ENCODE data around the gene ADAMTS18.

DNA sequence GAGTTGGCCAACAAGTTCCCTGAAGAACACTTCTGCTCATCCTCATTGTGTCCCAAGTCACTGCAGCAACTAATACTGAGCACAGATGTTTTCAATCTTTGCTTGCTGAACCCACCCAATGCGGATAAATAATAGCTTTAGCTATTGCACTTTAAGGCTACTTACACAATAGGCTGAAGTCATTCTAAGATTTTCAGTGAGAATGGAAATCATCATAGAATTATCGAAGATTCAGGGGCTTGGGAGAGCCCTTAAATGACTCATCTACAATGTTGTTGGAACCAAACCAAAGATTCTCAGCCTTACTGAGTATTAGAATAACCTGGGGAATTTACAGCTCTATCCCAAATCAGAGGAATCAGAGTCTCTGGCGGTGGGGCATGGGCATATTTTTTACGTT is 184.4 kb downstream of the ADAMTS18 start:
- TF ChIP-seq, protein P1, sequence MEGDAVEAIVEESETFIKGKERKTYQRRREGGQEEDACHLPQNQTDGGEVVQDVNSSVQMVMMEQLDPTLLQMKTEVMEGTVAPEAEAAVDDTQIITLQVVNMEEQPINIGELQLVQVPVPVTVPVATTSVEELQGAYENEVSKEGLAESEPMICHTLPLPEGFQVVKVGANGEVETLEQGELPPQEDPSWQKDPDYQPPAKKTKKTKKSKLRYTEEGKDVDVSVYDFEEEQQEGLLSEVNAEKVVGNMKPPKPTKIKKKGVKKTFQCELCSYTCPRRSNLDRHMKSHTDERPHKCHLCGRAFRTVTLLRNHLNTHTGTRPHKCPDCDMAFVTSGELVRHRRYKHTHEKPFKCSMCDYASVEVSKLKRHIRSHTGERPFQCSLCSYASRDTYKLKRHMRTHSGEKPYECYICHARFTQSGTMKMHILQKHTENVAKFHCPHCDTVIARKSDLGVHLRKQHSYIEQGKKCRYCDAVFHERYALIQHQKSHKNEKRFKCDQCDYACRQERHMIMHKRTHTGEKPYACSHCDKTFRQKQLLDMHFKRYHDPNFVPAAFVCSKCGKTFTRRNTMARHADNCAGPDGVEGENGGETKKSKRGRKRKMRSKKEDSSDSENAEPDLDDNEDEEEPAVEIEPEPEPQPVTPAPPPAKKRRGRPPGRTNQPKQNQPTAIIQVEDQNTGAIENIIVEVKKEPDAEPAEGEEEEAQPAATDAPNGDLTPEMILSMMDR (IDR thresholded peaks at IDR 0.05; ENCODE audit: insufficient read depth, low read length): no peak
- TF ChIP-seq, protein P2, sequence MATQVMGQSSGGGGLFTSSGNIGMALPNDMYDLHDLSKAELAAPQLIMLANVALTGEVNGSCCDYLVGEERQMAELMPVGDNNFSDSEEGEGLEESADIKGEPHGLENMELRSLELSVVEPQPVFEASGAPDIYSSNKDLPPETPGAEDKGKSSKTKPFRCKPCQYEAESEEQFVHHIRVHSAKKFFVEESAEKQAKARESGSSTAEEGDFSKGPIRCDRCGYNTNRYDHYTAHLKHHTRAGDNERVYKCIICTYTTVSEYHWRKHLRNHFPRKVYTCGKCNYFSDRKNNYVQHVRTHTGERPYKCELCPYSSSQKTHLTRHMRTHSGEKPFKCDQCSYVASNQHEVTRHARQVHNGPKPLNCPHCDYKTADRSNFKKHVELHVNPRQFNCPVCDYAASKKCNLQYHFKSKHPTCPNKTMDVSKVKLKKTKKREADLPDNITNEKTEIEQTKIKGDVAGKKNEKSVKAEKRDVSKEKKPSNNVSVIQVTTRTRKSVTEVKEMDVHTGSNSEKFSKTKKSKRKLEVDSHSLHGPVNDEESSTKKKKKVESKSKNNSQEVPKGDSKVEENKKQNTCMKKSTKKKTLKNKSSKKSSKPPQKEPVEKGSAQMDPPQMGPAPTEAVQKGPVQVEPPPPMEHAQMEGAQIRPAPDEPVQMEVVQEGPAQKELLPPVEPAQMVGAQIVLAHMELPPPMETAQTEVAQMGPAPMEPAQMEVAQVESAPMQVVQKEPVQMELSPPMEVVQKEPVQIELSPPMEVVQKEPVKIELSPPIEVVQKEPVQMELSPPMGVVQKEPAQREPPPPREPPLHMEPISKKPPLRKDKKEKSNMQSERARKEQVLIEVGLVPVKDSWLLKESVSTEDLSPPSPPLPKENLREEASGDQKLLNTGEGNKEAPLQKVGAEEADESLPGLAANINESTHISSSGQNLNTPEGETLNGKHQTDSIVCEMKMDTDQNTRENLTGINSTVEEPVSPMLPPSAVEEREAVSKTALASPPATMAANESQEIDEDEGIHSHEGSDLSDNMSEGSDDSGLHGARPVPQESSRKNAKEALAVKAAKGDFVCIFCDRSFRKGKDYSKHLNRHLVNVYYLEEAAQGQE (IDR thresholded peaks at IDR 0.05; ENCODE audit: insufficient replicate concordance, low read depth): no peak
- no peak for TF ChIP-seq GABPA (IDR thresholded peaks at IDR 0.05; ENCODE audit: low read depth)
